Measurements from ENCODE around the gene LCN9.
"Not testable (repeated sequence)": the region's sequence is repeated elsewhere in the genome, so short reads cannot be mapped to it uniquely, and the experiment has no call there.

The LCN9 gene

DNA sequence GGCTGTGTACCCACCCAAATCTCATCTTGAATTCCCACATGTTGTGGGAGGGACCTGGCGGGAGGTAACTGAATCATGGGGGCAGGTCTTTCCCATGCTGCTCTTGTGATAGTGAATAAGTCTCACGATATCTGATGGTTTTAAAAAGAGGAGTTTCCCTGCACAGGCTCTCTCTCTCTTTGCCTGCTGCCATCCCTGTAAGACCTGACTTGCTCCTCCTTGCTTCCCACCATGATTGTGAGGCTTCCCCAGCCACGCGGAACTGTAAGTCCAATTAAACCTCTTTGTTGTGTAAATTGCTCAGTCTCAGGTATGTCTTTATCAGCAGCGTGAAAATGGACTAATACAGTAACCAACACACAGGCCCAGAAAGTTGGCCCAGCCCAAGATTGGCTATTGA, 5.9 kb downstream of the LCN9 start:
- in situ Hi-C loops (cut with MboI; ENCODE audit: low pct_unique_long_range_greater_than_20kb, low sequenced_read_pairs): not testable (repeated sequence)

DNA sequence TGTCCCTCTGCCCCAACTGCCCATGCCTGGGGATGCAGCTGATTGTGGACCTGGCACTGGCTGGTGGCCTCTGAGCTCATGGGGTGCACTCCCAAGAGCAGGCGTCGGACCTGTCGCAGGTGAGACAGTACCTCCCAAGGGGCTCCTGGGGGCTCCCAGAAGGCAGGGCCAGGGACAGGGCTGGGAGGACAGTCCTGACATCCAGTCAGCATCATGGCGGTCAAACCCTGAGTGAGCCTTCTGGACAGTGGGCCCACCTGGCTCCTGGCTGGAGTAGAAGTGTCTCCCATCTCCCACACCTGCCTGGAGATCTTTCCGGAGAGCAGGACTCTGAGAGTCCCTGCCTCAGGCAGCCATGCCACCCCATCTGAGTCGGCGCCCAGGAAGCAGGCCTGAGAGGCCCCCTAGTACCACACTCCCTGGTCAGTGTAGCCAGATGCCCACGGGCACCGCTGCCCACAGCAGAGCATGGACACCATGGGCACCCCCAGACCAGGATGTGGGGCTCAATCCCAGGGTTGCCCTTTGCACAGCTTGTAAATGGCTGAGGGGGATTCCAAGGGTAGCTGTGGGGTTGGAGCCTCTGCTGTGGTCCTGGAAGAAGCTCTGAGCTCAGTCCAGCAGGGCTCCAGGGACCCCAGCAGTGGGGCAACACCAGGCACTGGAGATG, 6.6 kb downstream of the LCN9 start:
- in situ Hi-C loops (cut with MboI; ENCODE audit: low pct_unique_long_range_greater_than_20kb, low sequenced_read_pairs): no loop called here
- DNase-seq: no peak

More for the DNA sequence above, 5.9 kb downstream of the LCN9 start:
- not testable (repeated sequence) for DNase-seq

DNA sequence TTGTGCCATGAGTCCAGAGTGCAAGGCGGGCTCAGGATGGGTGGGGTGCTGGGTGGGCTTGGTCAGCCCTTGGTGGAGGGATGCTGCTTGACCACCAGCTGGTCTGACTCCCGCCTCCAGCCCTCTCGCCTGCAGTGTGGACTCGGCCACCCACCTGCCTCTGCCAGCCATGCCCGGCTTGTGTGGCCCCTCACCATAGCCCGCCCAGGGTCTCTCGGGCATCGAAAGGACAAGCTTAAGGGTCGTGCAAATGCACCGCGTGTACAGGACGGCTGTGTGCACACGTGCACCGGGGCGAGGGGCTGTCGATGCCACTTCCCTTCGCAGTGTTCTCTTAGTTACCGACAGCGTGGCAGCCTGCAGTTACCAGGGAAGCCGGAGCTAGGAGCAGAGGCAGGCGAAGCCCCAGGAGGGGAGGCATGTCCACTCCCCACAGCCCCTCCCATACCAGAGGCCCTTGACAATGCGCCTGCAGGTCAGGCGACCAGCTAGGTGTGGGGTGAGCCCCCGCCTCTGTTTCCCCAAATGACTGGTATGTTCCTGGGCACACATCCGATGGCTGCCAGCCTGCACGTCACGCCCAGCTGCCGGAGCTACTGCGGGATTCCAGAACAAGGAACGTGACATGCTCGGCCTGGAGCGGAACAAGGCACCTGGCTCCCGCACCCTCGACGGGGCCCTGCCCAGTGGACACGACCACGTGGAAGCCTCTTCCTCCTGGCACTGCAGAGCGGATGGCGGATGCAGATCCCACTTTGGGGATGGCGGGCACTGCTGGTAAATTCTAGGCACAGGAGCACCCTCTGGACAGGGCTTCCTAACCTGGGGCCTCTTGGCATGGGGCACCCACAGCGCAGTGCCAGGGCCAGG, 7.8 kb downstream of the LCN9 start:
- DNase-seq: no peak
- in situ Hi-C loops (cut with MboI; ENCODE audit: low pct_unique_long_range_greater_than_20kb, low sequenced_read_pairs): no loop called here

DNA sequence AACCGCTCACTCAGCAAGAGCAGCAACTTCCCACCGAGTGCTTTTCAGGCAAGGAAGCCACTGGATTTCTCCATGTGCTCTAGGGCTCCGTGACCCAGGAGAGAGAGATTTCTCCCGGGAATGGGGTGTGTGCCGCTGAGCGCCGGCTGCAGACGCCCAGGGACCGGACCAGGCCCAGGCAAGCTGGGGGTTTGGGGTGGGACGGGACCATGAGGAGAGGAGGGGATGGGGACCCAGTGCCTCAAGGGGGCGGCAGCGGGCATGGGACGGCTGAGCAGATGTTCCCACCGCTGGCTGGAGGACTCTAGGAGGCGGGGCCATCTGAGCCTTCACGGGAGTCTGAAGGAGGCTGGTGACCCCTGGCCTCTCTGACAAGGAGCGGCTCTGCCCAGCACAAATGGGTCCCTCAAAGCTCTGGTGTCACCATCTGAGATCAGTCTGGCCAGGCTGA, 8.5 kb downstream of the LCN9 start:
- in situ Hi-C loops (cut with MboI; ENCODE audit: low pct_unique_long_range_greater_than_20kb, low sequenced_read_pairs): no loop called here
- no peak for DNase-seq

DNA sequence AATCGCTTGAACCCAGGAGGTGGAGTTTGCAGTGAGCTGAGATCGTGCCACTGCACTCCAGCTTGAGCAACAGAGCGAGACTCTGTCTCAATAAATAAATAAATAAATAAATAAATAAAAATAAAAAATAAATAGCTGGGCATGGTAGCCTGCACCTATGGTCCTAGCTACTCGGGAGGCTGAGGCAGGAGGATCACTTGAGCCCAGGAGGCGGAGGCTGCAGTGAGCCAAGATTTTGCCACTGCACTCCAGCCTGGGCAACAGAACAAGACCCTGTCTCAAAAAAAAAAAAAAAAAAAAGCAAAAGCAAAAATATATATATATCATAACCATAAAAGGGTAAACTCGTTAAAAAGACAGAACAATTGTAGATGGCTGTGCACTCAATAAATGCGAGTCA, 9.7 kb downstream of the LCN9 start:
- in situ Hi-C loops (cut with MboI; ENCODE audit: low pct_unique_long_range_greater_than_20kb, low sequenced_read_pairs): not testable (repeated sequence)

DNA sequence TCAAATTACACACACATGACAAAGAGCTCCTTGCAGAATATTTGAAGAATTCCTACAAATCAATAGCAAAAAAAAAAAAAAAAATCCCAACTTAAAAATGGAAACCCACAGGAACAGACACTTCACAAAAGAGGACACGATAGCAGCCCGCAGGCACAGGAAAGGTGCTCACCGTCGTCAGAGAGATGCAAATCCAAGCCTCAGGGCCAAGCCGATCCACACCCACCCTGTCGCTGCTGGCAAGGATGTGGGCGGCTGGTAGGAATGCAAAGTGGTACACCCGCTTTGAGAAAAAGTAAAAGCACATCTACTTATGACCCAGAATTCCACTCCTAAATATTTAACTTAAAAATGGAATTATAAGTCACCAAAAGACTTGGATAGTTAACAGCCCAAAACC, 10.8 kb downstream of the LCN9 start:
- in situ Hi-C loops (cut with MboI; ENCODE audit: low pct_unique_long_range_greater_than_20kb, low sequenced_read_pairs): no loop called here
- DNase-seq: no peak

More for the DNA sequence above, 9.7 kb downstream of the LCN9 start:
- not testable (repeated sequence) for DNase-seq

DNA sequence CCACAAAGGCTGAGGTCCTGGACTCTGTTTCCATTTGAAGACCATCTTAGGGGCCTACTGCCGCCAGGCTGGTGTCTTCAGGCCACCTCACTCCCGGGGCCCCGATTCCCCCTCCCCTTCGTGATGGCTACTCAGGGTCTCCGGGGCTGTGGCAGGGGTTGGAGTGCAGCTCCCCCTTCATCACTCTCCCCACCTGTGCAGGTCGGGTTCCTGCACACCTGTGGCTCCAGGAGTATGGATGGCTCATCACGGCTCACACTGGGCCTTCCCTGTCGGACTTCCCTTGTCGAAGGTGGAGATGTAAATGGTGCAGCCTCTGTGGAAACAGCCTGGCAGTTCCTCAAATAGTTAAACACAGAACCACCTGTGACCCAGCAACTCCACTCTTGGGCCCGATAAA, 11.9 kb downstream of the LCN9 start:
- in situ Hi-C loops (cut with MboI; ENCODE audit: low pct_unique_long_range_greater_than_20kb, low sequenced_read_pairs): no loop called here
- no peak for DNase-seq

DNA sequence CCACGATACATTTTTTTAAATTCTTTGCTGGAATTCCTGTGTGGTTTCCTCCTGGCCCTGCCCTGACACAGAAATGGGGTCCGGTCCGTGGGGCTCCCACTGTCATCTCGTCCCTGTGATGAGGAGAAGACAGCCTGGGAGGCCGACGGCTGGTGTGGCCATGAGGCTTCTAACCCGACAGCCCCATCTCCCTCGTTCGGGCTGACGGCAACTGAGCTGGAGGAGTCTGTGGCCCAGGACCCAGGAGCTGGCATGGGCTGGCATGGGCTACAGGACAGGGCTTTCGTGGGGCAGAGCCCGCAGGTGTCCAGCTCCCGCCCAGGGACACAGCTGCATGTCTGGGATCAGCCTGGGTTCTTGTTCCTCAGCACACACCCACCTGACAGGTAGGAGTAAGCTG, 13.8 kb downstream of the LCN9 start:
- in situ Hi-C loops (cut with MboI; ENCODE audit: low pct_unique_long_range_greater_than_20kb, low sequenced_read_pairs): no loop called here
- DNase-seq: no peak

DNA sequence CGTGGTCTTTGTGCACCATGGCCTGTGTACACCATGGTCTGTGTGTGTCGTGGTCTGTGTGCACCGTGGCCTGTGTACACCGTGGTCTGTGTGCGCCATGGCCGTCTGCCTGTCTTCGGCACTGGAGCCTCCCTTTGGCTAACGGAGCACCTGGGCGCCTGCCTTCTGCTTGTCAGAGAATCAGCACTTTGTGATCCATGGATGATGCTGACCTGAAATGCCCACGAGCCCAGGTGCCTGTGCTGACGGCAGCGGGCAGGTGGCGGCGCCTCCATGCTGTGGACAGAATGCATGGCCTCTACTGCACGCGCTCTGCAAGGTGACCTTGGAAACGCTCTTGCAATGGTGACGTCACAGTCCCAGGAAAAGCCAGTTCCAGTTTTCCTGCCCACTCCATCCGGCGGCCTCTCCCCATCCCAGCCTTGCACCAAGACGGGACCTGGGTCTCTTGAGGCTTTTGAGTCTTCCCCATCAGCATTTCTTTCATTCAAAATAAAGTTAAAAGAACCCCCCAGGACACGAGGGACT, 14.6 kb downstream of the LCN9 start:
- in situ Hi-C loops (cut with MboI; ENCODE audit: low pct_unique_long_range_greater_than_20kb, low sequenced_read_pairs): no loop called here

DNA sequence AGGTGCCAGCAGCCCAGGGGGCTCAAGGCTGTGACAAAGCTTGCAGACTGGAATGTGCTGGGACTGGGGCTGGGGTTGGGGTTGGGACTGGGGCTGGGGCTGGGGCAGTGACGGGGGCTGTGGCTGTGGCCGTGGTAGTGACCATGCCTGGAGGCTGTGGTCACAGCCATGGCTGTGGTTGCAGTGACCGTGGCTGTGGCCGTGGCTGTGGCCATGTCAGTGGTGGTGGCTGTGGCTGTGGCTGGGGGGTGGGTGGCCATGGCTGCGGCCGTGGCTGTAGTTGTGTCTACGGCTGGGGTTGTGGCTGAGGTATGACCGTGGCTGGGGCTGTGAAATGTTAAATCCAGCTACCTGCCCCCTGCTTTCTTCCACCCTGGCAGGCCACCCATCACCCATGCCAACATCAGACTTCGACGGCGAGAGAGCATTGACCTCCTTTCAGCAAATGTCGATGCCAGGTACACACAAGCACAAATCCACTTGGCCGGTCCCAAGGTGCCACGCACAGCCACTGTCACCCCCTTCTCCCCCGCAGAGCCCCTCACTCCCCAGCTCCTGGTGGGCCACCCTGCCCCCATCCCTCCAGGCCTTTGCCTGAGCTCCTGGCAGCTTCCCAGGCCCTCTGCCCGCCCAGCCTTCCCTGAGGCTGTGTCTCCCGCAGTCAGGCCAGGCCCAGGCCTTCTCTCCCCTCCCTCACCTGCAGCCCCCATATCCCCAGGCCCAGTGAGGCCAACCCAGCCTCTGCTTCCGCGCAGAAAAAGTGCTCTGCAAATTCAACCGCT, 15.3 kb downstream of the LCN9 start:
- no peak for DNase-seq
- in situ Hi-C loops (cut with MboI; ENCODE audit: low pct_unique_long_range_greater_than_20kb, low sequenced_read_pairs): no loop called here

More for the DNA sequence above, 14.6 kb downstream of the LCN9 start:
- no peak for DNase-seq

DNA sequence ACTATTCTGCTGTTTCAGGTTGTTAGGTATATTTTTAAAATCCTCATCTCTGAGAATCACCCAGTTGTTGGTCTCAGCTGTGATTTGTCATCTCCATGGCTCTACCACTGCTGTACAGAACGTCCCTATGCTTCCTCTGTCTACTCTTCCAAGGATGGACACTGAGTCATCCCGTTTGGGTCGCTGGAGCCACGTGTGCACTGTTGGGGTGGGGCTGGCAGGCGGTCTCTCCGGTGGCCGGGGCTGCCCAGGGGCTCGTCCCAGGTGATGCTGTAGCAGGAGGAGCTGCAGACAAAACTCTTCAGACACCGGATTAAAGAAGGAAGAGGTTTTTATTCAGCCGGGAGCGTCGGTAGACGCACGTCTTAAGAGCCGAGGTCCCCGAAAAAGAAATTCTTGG, 16.9 kb downstream of the LCN9 start:
- in situ Hi-C loops (cut with MboI; ENCODE audit: low pct_unique_long_range_greater_than_20kb, low sequenced_read_pairs): no loop called here
- no peak for DNase-seq

DNA sequence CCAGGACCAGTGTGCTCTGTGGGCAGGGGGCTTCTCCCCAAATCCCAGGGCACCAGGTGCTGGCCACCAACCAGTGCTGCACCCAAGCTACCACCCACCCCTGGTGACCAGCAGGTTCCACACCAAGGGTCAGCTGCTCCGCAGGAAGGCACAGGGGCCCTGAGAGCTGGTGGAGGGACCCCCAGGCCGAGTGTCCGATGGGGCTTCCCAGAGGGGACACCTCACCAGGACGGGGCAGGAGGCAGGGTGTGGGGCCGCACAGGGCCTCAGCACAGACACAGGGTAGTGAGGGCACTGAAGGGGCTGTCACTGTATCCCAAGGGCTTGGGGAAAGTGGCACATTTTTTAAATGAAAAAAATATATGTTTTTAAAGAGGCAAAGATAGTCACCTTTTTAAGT, 18.1 kb downstream of the LCN9 start:
- in situ Hi-C loops (cut with MboI; ENCODE audit: low pct_unique_long_range_greater_than_20kb, low sequenced_read_pairs): no loop called here
- DNase-seq: no peak

DNA sequence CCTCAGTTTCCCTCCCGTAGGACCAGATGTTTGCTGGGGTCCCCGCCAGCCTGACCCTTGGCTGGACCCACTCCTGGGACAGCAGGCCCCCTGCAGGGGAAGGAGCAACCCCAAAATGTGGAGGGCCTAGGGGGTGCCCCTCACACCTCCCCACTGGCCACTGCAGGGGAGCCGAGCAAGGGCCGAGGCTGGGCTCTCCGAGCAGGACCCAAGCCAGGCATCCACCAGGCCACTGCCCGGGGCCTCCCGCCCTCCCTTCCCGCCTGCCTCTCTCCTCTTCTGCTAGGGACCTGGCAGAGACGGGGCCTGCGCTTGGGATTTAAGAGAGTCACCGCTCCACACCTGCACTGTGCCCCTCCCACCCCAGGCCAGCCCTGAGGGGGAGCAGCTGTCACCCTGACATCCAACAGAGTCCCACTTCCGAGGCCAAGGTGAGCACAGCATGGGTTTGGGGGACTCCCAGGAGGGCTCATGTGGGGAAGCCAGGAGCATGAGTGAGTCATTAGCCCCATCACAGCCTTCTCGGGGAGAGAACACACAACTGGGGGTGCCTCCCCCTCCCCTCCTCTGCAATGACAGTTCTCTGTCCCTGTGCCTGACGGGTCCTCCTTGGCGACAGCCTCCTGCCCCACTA, 20.4 kb downstream of the LCN9 start:
- in situ Hi-C loops (cut with MboI; ENCODE audit: low pct_unique_long_range_greater_than_20kb, low sequenced_read_pairs): no loop called here
- no peak for DNase-seq

DNA sequence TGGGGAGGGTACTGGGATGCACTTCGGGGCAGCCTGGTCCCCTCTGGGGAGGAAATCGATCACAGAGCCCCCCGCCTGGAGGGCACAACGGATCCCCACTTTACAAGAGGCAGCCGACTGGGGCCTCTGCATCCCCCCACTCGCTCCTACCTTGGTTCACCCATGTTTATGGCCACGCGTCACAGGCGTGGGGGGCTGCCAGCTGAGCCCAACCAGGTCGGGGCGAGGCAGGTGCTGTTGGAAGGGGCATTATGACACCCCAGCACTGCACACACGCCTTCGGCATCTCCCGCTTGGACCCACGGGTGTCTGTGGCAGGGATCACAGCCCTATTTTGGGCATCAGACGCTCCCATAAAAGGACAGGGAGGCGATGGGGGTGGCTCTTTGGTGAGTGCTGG, 21.6 kb downstream of the LCN9 start:
- DNase-seq: no peak
- in situ Hi-C loops (cut with MboI; ENCODE audit: low pct_unique_long_range_greater_than_20kb, low sequenced_read_pairs): no loop called here

DNA sequence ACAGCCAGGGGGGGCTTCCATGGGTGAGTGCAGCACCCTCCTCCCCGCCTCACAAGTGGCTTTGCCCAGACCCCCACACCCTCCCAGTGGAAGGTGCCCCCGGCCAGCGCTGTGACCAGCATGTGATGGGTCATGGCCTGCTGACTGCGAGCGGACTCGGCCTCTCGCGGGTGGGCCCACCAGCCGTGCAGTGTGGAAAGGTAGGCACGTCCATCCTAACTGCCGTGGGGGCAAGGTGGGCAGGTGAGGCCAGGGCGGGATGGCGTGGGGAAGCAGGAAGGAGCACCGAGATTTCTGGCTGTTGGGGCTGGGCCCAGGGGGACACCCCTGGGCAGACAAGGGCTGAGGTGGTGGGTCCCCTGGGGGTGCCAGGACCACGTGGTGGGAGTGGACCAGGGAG, 24.1 kb downstream of the LCN9 start:
- in situ Hi-C loops (cut with MboI; ENCODE audit: low pct_unique_long_range_greater_than_20kb, low sequenced_read_pairs): no loop called here
- DNase-seq: no peak

DNA sequence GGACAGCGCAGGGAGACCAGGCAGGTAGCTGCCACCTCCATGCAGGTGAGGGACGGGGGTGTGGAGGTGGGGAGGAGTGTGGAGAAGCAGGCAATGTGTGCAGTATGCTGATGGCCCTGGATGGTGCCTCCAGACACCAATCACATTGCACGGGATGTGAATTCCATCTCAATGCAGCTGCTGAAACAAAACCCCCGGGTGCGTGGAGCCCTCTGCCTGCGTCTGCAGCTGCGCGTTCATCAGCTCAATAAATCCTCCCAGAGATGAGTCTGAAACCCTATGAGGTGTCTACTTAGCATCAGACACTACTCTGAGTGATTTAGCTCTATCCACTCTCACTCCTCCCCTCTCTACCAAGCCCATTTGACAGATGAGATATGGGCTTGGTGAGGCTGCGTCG, 25.9 kb downstream of the LCN9 start:
- DNase-seq: no peak
- in situ Hi-C loops (cut with MboI; ENCODE audit: low pct_unique_long_range_greater_than_20kb, low sequenced_read_pairs): no loop called here

DNA sequence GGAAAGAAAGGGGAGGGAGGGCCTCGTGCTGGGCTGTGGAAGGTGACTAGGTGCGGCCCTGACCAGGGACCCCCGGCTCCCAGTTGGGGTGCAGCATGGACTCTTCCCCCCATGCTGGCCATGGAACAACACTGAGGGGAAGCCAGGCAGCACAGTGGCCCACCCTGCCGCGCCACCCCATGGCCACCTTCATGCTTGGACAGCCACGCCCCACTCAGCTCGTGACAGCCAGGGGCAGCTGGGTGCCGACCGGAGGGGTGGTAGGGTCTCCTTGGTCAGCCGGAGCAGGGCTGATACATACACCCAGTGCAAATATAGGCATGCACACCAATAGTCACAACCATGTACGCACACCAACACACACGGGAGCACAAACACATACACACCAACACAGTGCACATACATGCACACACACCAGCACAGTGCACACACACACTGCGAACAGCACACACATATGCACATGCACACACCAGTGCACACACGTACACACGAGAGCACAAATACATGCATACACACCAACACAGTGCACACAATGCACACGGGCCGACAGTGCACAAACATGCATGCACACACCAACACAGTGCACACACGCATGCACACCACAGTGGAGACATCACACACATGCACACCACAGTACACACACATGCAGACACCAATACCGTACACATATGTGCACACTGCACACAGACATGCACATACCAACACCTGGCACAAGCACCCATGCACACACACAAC, 27.9 kb downstream of the LCN9 start:
- no peak for DNase-seq
- in situ Hi-C loops (cut with MboI; ENCODE audit: low pct_unique_long_range_greater_than_20kb, low sequenced_read_pairs): no loop called here

DNA sequence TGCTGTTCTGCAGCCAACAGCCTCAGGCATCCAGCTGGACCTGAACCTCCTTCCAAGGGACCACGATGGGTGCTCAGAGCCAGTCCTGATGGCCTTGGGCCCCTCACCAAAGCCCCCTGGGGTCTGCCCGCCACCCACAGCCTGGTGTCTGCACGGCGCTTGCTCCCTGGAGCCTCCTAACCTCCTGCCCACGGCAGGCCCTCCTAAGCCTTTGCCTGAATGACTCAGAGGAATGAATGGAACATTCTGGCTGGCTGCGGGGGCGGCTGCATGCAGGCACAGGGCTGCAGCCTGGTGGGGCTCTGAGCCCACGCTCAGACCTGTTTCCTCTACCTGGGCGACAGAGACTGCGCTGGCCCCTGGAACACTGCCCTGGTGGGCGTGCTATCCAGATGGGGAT, 29.3 kb downstream of the LCN9 start:
- in situ Hi-C loops (cut with MboI; ENCODE audit: low pct_unique_long_range_greater_than_20kb, low sequenced_read_pairs): no loop called here
- DNase-seq: no peak

DNA sequence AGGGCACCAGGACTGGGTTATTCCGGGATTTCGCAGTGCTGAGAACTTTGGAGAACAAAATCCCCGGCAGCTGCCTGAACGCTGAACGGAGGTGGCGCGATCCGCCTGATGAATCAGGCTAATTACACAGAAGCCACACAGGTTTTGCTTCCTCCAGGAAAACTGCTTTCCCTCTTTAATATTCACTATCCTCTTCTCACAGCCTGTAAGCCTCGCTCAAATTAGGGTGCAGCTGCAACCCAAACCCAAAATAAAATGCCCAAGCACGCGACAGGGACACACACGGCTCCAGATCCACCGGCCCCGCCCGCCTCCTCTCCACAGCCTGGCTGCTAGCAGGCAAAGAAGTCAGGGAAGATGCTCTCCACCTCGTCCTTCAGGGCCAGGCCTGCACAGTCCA, 30.2 kb downstream of the LCN9 start:
- in situ Hi-C loops (cut with MboI; ENCODE audit: low pct_unique_long_range_greater_than_20kb, low sequenced_read_pairs): no loop called here
- DNase-seq: no peak

Data from KBM-7 (cell line).